Mesendoderm (in vitro differentiated cells): ENCODE data around the gene INPP1.
A peak's percentile ranks its signal among the peaks of the same experiment; 100 is the strongest.

Experiments
- DNase-seq: peaks from one replicate; pipeline ENCODE4 v3.0.0; 2013
- H2AK5ac ChIP-seq: 2 replicates; pipeline ENCODE4 v1.6.1; 2013; ENCODE audit warnings: low read length, inconsistent platforms
- H2BK120ac ChIP-seq: 2 replicates; pipeline ENCODE4 v1.6.1; 2013; ENCODE audit warnings: low read depth, mild to moderate bottlenecking, low read length, moderate library complexity, mixed read lengths
- H2BK15ac ChIP-seq: replicated peaks from 2 replicates; pipeline ENCODE4 v1.6.1; 2013; ENCODE audit warnings: low read depth, mild to moderate bottlenecking, moderate library complexity
- H2BK5ac ChIP-seq: 2 replicates; pipeline ENCODE4 v1.6.1; 2013; ENCODE audit warnings: low read length, inconsistent platforms
- H3K18ac ChIP-seq: 2 replicates; pipeline ENCODE4 v1.6.1; 2013; ENCODE audit warnings: mild to moderate bottlenecking, low read length, mixed read lengths
- H3K23ac ChIP-seq: one replicate; pipeline ENCODE4 v1.6.1; 2013; ENCODE audit warnings: low read length
- H3K27ac ChIP-seq: 2 replicates; pipeline ENCODE4 v1.5.1; 2013; ENCODE audit warnings: low read depth, mild to moderate bottlenecking, inconsistent platforms, low read length, moderate library complexity
- H3K27me3 ChIP-seq: 2 replicates; pipeline ENCODE4 v1.6.1; 2013; ENCODE audit warnings: low read length, control low read depth, mild to moderate bottlenecking, inconsistent platforms; ENCODE audit not compliant: insufficient read depth, poor library complexity
- H3K36me3 ChIP-seq: 2 replicates; pipeline ENCODE4 v1.6.1; 2013; ENCODE audit warnings: low read length, inconsistent platforms; ENCODE audit not compliant: control insufficient read depth, insufficient read depth
- H3K4ac ChIP-seq: one replicate; pipeline ENCODE4 v1.6.1; 2013; ENCODE audit warnings: low read depth, mild to moderate bottlenecking, low read length, moderate library complexity
- H3K4me1 ChIP-seq: 2 replicates; pipeline ENCODE4 v1.6.1; 2013; ENCODE audit warnings: low read depth, low read length, inconsistent platforms; ENCODE audit not compliant: control insufficient read depth
- H3K4me2 ChIP-seq: 2 replicates; pipeline ENCODE4 v1.6.1; 2013; ENCODE audit warnings: low read length
- H3K4me3 ChIP-seq: 2 replicates; pipeline ENCODE4 v1.5.1; 2013; ENCODE audit warnings: mild to moderate bottlenecking, low read length
- H3K56ac ChIP-seq: one replicate; pipeline ENCODE4 v1.6.1; 2013; ENCODE audit warnings: low read length
- H3K79me1 ChIP-seq: 2 replicates; pipeline ENCODE4 v1.6.1; 2013; ENCODE audit warnings: low read length, inconsistent platforms
- H3K79me2 ChIP-seq: 2 replicates; pipeline ENCODE4 v1.6.1; 2013; ENCODE audit warnings: mild to moderate bottlenecking, low read length; ENCODE audit not compliant: control insufficient read depth, insufficient read depth
- H3K9ac ChIP-seq: 2 replicates; pipeline ENCODE4 v1.6.1; 2013; ENCODE audit warnings: low read length, inconsistent platforms
- H4K5ac ChIP-seq: one replicate; pipeline ENCODE4 v1.6.1; 2013; ENCODE audit warnings: low read length
- H4K8ac ChIP-seq: one replicate; pipeline ENCODE4 v1.6.1; 2013; ENCODE audit warnings: low read depth, mild to moderate bottlenecking, control low read depth, low read length, moderate library complexity
- WGBS: extraction: QIAGEN DNeasy Blood & Tissue Kit; methylation state at CpG from one replicate; pipeline ENCODE4 v1.1.7; 2013; ENCODE audit warnings: low lambda C conversion rate, missing lambda C conversion rate; ENCODE audit not compliant: insufficient coverage; ENCODE audit errors: extremely low coverage; 5-methylcytosine and 5-hydroxymethylcytosine counted together

INPP1 gene

DNA sequence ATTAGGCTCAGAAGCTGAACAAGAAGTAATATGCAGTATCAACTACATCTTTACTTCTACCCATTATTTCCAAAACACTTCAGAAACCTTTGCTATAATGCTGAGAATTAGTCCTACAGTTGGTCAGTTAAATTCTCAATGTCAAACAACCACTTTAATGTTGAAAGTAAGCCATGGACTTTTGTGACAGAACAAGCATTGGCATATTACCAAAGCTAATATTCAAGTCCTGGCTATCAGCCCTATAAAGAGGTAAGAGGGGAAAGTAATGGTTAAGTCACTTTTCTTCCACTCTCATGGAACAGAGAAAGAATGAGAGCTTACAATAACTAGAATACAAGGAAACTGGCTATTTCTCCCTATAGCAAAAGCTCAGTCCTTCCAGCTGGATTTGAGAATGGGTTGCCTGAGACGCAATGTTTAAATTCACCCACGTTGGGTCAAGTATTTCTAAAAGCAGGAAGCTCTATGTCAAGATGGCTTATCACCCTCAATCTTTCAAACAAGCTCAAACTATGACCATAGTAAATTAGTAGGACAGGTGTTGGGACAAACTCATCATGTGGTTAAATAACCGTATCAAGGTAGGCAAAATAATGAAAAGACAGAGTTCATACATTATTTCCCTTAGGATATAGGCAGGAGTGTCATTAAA lies 33.3 kb downstream of the INPP1 start:
- Histone ChIP-seq H3K79me2 (no peaks in the 10 kb centered on the region), H2BK15ac (no peak overlapping the region), H3K4me2 (no peak overlapping the region), H2AK5ac (no peak overlapping the region), H2BK120ac (no peak overlapping the region), H3K79me1 (no peaks in the 10 kb centered on the region), H3K4ac (no peak overlapping the region), H2BK5ac (no peak overlapping the region), H3K56ac (no peak overlapping the region), H3K18ac (no peak overlapping the region), H3K4me1 (no peaks in the 10 kb centered on the region), H3K23ac (no peak overlapping the region), H4K8ac (no peak overlapping the region), H3K36me3 (no peaks in the 10 kb centered on the region), H3K4me3 (no peak overlapping the region), H3K9ac (no peak overlapping the region), H4K5ac (no peak overlapping the region), H3K27ac (no peak overlapping the region), H3K27me3 (no peaks in the 10 kb centered on the region)
- WGBS: no CpG with 5 or more reads among the region's 3 CpGs
- DNase-seq: no peak

DNA sequence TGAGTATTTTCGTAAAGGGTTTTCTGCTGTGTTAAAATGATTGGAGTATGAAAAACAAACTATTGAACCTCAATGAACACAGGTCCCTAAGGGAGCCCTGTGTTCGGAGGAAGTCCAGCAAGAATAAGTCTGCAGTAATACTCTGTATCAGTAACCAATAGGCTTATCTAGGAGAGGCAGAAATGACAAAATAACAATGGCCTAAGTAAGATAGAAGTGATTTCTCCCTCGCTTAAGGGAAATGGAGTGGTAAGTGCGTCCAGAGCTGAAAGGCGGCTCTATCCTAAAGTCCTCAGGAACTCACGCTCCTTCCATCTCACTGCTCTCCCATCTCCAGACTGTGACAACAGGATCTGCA lies 35.5 kb downstream of the INPP1 start:
- H3K27ac ChIP-seq: no peak overlapping the region
- no peak overlapping the region for H3K4me2 ChIP-seq
- H3K4ac ChIP-seq: no peak overlapping the region
- H3K9ac ChIP-seq: no peak overlapping the region
- H2BK5ac ChIP-seq: no peak overlapping the region
- H3K4me1 ChIP-seq: no peaks in the 10 kb centered on the region
- DNase-seq: no peak
- H3K79me2 ChIP-seq: no peaks in the 10 kb centered on the region
- H4K8ac ChIP-seq: no peak overlapping the region
- H3K4me3 ChIP-seq: no peak overlapping the region
- H3K79me1 ChIP-seq: no peaks in the 10 kb centered on the region
- no CpG with 5 or more reads among the region's 6 CpGs for WGBS
- H2AK5ac ChIP-seq: no peak overlapping the region
- no peaks in the 10 kb centered on the region for H3K27me3 ChIP-seq
- H2BK15ac ChIP-seq: no peak overlapping the region
- no peak overlapping the region for H3K18ac ChIP-seq
- no peak overlapping the region for H3K56ac ChIP-seq
- no peak overlapping the region for H3K23ac ChIP-seq
- H4K5ac ChIP-seq: no peak overlapping the region
- H3K36me3 ChIP-seq: no peaks in the 10 kb centered on the region
- no peak overlapping the region for H2BK120ac ChIP-seq

DNA sequence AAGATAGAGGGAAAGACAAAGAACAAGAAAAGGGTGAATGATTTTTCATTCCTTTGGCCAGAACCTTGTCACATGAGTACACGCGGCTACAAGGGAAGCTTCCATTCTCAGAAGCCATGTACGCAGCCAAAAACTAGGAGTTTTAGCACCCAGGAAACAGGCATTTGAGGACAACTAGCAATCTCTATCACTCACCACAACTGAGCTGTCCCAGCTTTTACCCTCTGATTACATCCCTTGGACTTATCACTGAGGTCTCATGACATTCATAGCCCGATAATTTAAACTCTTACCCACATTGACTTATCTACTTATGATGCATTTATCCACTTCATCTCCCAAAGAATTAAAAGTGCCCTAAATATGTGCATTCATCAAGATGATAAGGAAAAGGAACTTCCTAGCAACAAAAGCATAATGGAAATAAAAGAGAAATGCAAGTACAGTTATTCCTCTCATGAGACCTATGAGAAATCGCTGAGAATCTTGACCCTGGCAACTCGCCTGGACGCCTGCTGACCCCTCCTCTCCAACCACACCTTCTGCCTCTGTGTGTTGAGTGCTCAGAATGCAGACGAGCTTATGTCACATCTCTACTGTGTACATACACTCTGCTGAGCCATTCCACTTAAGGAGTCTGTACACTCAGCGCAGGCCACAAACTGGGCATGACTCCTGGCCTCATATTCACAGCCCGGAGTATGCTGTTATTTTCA lies 36.0 kb downstream of the INPP1 start:
- Histone ChIP-seq H2BK5ac (no peak overlapping the region), H3K18ac (no peak overlapping the region), H3K4me3 (no peak overlapping the region), H3K4me2 (no peak overlapping the region), H3K27me3 (no peaks in the 10 kb centered on the region), H3K79me1 (no peaks in the 10 kb centered on the region), H3K9ac (no peak overlapping the region), H3K4me1 (no peaks in the 10 kb centered on the region), H3K79me2 (no peaks in the 10 kb centered on the region), H4K5ac (no peak overlapping the region), H3K36me3 (no peaks in the 10 kb centered on the region), H2BK15ac (no peak overlapping the region), H2AK5ac (no peak overlapping the region), H4K8ac (no peak overlapping the region), H2BK120ac (no peak overlapping the region), H3K4ac (no peak overlapping the region), H3K23ac (no peak overlapping the region), H3K56ac (no peak overlapping the region), H3K27ac (no peak overlapping the region)
- DNase-seq: no peak
- WGBS: no CpG with 5 or more reads among the region's 10 CpGs

DNA sequence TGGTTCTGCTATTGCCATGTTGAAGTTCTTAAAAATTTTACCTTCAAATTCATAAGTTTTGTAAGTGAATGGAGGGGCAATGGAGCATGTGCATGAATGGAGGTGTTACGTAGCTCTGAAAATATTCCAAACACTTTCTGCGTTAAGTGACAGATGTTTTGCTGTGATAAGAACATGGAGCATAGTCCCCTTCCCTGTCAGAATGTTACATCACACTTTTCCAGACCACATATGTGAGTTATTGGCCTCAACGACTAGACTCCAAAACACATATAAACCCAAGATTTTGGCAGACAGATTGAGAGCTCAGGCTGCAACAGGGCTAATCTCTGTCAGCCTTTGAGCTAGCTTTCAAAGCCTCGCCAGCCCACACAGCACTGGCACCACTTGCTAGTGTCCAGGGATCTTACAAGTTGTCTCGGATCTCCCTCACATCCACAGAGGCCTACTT lies 37.6 kb downstream of the INPP1 start:
- no peak overlapping the region for H3K4ac ChIP-seq
- H3K27me3 ChIP-seq: no peaks in the 10 kb centered on the region
- H3K4me3 ChIP-seq: no peak overlapping the region
- H3K18ac ChIP-seq: no peak overlapping the region
- no peak overlapping the region for H3K56ac ChIP-seq
- H3K4me2 ChIP-seq: no peak overlapping the region
- no peaks in the 10 kb centered on the region for H3K79me2 ChIP-seq
- WGBS: no CpG with 5 or more reads among the region's 5 CpGs
- H3K27ac ChIP-seq: no peak overlapping the region
- H4K8ac ChIP-seq: no peak overlapping the region
- no peak overlapping the region for H2BK5ac ChIP-seq
- no peaks in the 10 kb centered on the region for H3K4me1 ChIP-seq
- H3K36me3 ChIP-seq: no peaks in the 10 kb centered on the region
- no peak for DNase-seq
- H3K23ac ChIP-seq: no peak overlapping the region
- H2BK15ac ChIP-seq: no peak overlapping the region
- no peak overlapping the region for H4K5ac ChIP-seq
- no peak overlapping the region for H3K9ac ChIP-seq
- H2AK5ac ChIP-seq: no peak overlapping the region
- no peak overlapping the region for H2BK120ac ChIP-seq
- no peaks in the 10 kb centered on the region for H3K79me1 ChIP-seq

DNA sequence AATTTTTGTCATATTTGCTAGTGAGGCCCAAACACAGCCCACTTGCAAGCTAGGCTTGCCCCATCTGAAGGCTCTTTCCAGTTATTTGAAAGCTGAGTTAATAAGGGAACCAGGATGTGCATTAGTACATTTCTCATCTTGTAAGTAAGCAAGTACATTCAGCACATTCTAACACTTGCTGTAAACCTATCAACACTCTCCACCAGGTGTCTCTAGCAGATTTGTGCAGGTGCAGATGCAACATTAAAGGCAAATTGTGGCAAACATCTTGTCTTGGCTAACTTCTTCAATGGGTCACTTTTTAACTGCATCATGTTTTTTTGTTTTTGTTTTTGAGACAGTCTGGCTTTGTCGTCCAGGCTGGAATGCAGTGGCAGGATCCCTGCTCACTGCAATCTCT lies 39.5 kb downstream of the INPP1 start:
- H2BK120ac ChIP-seq: no peak overlapping the region
- no peak overlapping the region for H3K4me3 ChIP-seq
- DNase-seq: peak; percentile 69
- H3K4me1 ChIP-seq: no peaks in the 10 kb centered on the region
- WGBS: no CpG with 5 or more reads among the region's 1 CpG
- no peak overlapping the region for H3K56ac ChIP-seq
- no peaks in the 10 kb centered on the region for H3K79me2 ChIP-seq
- H4K5ac ChIP-seq: no peak overlapping the region
- no peak overlapping the region for H3K27ac ChIP-seq
- no peak overlapping the region for H2BK15ac ChIP-seq
- H4K8ac ChIP-seq: no peak overlapping the region
- H2AK5ac ChIP-seq: no peak overlapping the region
- no peak overlapping the region for H3K4ac ChIP-seq
- H3K36me3 ChIP-seq: no peaks in the 10 kb centered on the region
- H3K4me2 ChIP-seq: no peak overlapping the region
- H3K79me1 ChIP-seq: no peaks in the 10 kb centered on the region
- H3K9ac ChIP-seq: no peak overlapping the region
- no peaks in the 10 kb centered on the region for H3K27me3 ChIP-seq
- H3K18ac ChIP-seq: no peak overlapping the region
- H3K23ac ChIP-seq: no peak overlapping the region
- H2BK5ac ChIP-seq: no peak overlapping the region

DNA sequence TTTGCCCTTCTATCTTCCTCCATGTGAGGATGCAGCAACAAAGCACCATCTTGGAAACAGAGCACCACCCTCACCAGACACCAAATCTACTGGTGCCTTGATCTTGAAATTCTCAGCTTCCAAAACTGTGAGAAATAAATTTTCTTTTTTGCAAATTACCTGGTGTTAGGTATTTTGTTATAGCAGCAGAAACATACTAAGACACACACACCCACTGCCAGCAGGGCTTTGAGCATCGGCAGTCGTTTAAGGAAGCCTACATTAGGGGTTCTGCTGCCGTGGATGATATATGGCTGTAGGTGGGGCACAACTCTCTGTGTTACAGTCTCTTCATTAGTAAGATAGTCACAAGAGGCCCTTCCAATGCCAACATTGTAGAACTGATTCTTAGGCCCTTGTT lies 44.0 kb downstream of the INPP1 start:
- H2BK120ac ChIP-seq: no peak overlapping the region
- H3K27me3 ChIP-seq: no peaks in the 10 kb centered on the region
- H3K4me3 ChIP-seq: no peak overlapping the region
- H3K79me2 ChIP-seq: no peaks in the 10 kb centered on the region
- H3K79me1 ChIP-seq: no peaks in the 10 kb centered on the region
- H2BK5ac ChIP-seq: no peak overlapping the region
- no peak for DNase-seq
- H2BK15ac ChIP-seq: no peak overlapping the region
- no peak overlapping the region for H2AK5ac ChIP-seq
- no peak overlapping the region for H3K4ac ChIP-seq
- H3K18ac ChIP-seq: no peak overlapping the region
- no peak overlapping the region for H4K5ac ChIP-seq
- H3K56ac ChIP-seq: no peak overlapping the region
- no peak overlapping the region for H3K4me2 ChIP-seq
- no peak overlapping the region for H3K9ac ChIP-seq
- no peak overlapping the region for H3K23ac ChIP-seq
- no peak overlapping the region for H4K8ac ChIP-seq
- H3K4me1 ChIP-seq: no peaks in the 10 kb centered on the region
- no peaks in the 10 kb centered on the region for H3K36me3 ChIP-seq
- H3K27ac ChIP-seq: no peak overlapping the region
- no CpG with 5 or more reads among the region's 3 CpGs for WGBS
